ENCODE data around the gene WBP2. TPM values are rescaled to one million over a fixed set of nuclear protein-coding genes. Genes with fewer than 3 reads are reported as not detected.

Gene WBP2
- total and polyA plus RNA-seq, 2 of the 13 experiments (the other 11 are each of a cell fraction or from before 2014, with no cell fraction given), result 29.2 to 29.5 TPM

DNA sequence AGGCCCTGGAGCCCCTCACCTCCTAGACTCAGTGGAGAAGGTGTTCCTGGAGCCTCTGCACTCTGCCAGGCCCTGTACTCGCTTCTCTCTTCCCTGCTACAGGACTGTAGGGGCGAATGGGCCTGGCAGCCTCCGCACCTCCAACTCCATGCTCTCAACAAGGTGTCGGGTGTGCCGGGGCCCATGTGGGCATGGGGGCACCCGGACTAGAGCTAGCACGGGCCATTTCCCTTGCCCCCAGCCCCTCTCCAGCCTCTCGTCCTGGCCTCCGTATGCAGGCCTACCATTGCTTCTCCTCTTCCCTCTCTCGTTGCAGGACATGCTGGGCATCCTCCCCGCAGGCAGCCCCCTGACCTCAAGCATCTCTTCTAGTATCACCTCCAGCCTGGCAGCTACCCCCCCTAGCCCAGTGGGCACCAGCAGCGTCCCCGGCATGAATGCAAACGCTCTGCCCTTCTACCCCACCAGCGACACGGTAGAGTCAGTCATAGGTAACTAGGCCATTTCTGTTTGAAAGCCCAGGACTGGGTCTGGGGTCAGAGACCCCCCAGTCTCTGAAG lies 36.7 kb downstream of the WBP2 start:
- ChIA-PET POLR2A (interaction anchor here (4.4 kb wide), 1 partner anchor 39 kb away, joined by 20 read pairs; a partner anchor contains a TSS), CTCF (ENCODE audit: low intra/inter-chr PET ratio, low total read pairs) (no interaction called here)
- no peak overlapping the region for H3K27ac ChIP-seq (ENCODE audit: extremely low read length, insufficient read depth, low read length)
- H3K9ac ChIP-seq (ENCODE audit: insufficient read depth, low read depth, low read length), result no peak overlapping the region
- no peaks in the 10 kb centered on the region for H3K4me1 ChIP-seq (ENCODE audit: insufficient read depth, low read length)
- ATAC-seq (no peak), FAIRE-seq (no peak), DNase-seq (ENCODE audit: low spot score) (no peak)
- no peaks in the 10 kb centered on the region for H3K9me3 ChIP-seq (ENCODE audit: low read length)
- 98% methylated on average over 16 of the region's 16 CpGs for WGBS (ENCODE audit: low lambda C conversion rate)
- no peaks in the 10 kb centered on the region for H3K79me2 ChIP-seq (ENCODE audit: insufficient read depth, low read length)
- in situ Hi-C loops (cut with HindIII; ENCODE audit: extremely low pct_ligation_motif_present, low pct_unique_long_range_greater_than_20kb) (no loop called here), intact Hi-C loops (cut with micrococcal nuclease; ENCODE audit: unreplicated experiment) (no loop called here)
- TF ChIP-seq ZNF407 (CRISPR knock-in tag; IDR thresholded peaks at IDR 0.05; ENCODE audit: not compliant biosample characterization) (no peak), AGO2 (optimal IDR thresholded peaks at IDR 0.05; ENCODE audit: low read depth, low read length) (peak; percentile 39), HOXA9 (CRISPR knock-in tag; IDR thresholded peaks at IDR 0.05; ENCODE audit: borderline replicate concordance) (no peak), ZSCAN21 (CRISPR knock-in tag; IDR thresholded peaks at IDR 0.05; ENCODE audit: borderline replicate concordance) (no peak)
- BruUV-seq (replicated peaks), result no TSS peak
- H3K36me3 ChIP-seq (replicated peaks in 1 of 2; ENCODE audit: control insufficient read depth in 1 of 2, insufficient read depth in 2 of 2, low read length in 2 of 2), result peaks cover 57 to 93% of the 10 kb centered on the region in 2 experiments
- no peaks in the 10 kb centered on the region for H4K20me1 ChIP-seq (ENCODE audit: insufficient read depth, low read length)
- H3K27me3 ChIP-seq (ENCODE audit: control insufficient read depth in 1 of 2, insufficient read depth in 2 of 2, low read length in 2 of 2), result no peaks in the 10 kb centered on the region
- H3K4me3 ChIP-seq (replicated peaks in 1 of 3; ENCODE audit: insufficient read depth in 1 of 3, low read depth in 2 of 3, low read length in 3 of 3), result no peak overlapping the region
- H3K4me2 ChIP-seq (ENCODE audit: low read depth, low read length), result no peak overlapping the region
- no peak overlapping the region for H2AFZ ChIP-seq (ENCODE audit: low read length)

All from HepG2 (cell line).